ENCODE results near the gene SUV39H1.

Gene SUV39H1

DNA sequence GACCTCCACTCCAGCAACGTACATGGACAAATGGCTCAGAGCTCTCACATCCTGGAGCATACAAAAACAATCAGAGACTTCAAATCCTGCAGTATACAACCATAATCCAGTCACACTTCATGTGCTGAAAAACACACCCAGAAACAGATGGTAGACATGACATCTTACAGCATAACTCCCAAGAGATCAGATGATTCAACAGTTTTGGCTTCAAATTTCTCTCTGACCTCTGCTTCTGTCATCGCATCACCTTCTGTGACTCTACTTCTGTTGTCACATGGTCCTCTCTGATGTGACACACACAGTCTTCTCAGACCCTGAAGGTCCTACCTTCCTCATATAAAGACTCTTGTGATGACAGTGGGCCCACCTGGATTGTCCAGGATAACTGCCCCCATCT, 18.5 kb downstream of the SUV39H1 start:
- DNase-seq (ENCODE audit: low spot score) = no peak

- DNase-seq (ENCODE audit: low spot score) = no peak
Measured at GRCh38 chrX:48715876-48716502, 19.5 kb downstream of the SUV39H1 start.

DNA sequence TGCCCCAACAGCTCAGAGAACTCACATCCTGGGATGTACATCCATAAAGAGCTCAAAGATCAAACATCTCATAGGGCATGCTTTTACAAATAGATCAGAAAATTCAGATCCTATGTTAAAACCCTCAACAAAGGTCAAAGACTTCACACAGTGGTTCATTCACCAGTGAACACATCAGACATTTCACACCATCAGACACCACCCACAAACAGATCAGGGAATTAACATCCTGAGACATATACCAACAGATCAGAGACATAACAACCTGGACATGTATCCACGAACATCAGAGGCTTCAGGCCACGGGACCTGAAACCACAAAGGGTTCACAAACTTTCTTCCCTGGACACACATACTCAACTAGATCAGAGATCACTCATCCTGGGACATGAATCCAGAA, 23.4 kb downstream of the SUV39H1 start:
- DNase-seq (ENCODE audit: low spot score) = no peak

GRCh38 chrX:48720577-48721250, 24.2 kb downstream of the SUV39H1 start:
- no peak for DNase-seq (ENCODE audit: low spot score)

- no peak for DNase-seq (ENCODE audit: low spot score)
Measured at GRCh38 chrX:48721916-48722315, 25.4 kb downstream of the SUV39H1 start.

GRCh38 chrX:48726596-48726995, 30.1 kb downstream of the SUV39H1 start:
- DNase-seq (ENCODE audit: low spot score) = no peak

DNA sequence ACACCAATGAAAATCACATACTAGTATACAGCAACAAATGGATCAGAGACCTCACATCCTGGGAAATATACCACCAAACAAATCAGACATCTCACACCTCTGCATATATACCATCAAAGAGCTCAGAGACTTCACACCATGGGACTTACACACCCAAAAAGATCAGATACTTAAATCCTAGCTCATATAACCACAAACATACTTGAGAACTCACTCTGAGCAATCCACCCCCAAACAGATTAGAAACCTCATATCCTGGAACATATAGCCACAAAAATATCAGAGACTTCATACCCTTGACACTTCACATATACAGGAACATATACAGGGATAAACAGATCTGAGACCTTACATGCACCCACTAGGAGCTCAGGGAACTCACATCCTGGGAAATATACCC, 32.1 kb downstream of the SUV39H1 start:
- DNase-seq (ENCODE audit: low spot score) = no peak

DNA sequence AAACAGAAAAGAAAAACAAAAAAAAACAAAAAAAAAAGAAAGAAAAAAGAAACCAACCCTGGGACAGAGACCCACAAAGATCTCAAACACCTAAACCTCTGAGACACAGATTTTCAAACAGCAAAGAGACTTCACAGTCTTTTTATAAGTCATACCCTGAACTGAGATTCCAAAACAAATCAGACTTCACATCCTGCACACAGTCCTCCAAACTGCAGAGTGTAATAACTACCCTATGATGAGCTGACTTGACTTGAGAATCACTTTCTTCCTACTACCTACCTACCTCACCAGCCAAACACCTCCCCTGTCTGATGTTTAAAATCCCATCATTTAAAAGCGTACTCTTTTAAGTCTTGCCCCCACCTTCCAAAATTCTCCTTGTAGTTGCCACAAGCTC, 39.8 kb downstream of the SUV39H1 start:
- DNase-seq (ENCODE audit: low spot score) = no peak

GRCh38 chrX:48736878-48737212, 40.3 kb downstream of the SUV39H1 start:
- no peak for DNase-seq (ENCODE audit: low spot score)

GRCh38 chrX:48737213-48737938, 40.8 kb downstream of the SUV39H1 start:
- peak; percentile 91 for DNase-seq (ENCODE audit: low spot score)

DNA sequence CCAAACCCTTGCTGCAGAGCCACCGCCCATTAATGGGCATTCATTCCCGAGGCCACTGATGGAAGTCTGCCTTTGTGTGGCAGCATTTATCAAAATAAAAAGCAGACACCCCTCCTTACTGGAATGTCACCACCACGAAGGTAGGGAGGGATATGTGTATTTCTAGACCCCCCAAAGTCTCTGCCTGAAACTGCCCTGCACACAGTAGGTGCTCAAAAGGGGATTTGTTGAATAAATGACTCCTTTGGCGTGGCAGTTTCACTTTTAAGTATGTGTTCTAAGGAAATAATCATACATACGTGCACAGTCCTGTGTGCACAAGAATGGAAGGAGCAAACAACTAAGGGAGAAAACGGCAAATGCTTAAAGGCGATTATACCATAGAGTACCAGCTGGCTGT, 41.4 kb downstream of the SUV39H1 start:
- no peak for DNase-seq (ENCODE audit: low spot score)

- DNase-seq (ENCODE audit: low spot score) = no peak
Measured at GRCh38 chrX:48741834-48742233, 45.3 kb downstream of the SUV39H1 start.

DNA sequence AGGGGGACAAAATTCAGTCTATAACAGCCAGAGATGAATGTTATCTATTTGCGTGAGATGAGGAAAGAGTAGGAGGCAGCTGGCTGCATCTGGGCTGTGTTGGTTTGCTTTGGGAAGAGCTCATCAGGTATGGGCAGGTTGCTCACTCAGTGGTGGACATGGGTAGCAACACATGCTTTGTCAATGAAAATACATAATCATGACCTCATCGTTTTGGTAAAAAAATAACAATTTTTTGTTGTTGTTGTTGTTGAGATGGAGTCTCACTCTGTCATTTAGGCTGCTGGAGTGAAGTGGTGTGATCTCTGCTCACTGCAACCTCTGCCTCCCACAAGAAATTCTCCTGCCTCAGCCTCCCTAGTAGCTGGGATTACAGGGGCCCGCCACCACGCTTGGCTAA, 48.7 kb downstream of the SUV39H1 start:
- no peak for DNase-seq (ENCODE audit: low spot score)

DNA sequence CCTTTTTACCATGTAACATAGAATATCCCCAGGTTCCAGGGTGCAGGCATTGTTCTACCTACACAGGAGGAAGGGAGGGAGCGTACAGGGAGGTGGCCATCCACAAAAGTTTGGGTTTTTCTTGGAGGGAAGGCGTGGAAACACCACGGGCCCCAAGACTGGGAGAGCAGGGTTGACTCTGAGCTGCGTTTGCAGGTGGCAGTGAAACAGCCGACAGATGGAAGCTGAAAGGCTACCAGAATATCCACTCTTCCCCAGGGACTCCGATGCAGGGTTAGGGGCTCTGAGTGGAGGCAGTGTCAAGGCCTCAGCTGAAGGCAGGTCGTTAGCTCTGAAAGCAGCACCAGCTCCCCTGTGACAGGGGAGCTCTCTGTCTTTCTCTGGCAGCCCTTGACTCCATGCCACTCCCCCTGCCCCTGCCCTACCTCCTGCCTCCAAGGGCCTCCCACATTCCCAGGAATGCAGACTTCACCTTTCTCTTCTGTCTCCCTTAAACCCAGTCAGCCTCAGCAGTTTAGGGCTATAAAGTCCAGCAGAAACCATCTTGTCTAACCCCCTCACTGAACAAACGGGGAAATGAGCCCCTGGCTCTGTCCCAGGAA, 51.0 kb downstream of the SUV39H1 start:
- no peak for DNase-seq (ENCODE audit: low spot score)

- no peak for DNase-seq (ENCODE audit: low spot score)
Measured at GRCh38 chrX:48749182-48749581, 52.6 kb downstream of the SUV39H1 start.

DNA sequence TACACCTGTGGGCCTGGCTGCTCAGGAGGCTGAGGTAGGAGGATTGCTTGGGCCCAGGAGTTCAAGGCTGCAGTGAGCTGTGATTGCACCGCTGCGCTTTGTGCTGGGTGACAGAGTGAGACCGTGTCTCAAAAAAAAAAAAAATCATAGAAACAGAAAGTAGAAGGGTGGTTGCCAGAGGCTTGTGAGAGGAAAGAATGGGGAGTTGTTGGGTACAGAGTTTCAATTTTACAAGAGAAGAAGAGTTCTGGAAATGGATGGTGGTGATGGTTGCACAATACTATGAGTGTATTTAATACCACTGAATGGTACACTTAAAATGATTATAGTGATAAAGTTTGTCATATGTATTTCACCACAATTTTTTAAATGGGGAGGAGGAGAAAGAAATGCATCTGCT, 54.8 kb downstream of the SUV39H1 start:
- DNase-seq (ENCODE audit: low spot score) = no peak

DNA sequence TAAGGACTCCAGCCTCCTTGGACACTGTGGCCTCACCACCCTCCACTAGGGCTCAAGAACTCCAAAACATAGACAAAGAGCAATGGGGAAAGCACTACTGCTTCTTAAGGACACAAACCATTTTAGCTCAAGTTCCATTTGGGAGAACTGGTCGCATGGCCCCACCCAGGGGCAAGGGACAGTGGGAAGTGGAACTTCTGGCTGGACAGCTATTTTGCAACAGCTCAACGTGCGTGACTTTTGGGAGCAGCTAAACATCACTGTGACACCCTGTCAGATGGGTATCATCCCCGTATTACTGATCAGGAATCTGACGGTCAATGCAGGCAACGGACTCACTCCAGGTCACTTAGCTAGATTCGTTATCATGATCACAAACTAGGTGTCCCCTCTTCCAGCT, 56.0 kb downstream of the SUV39H1 start:
- no peak for DNase-seq (ENCODE audit: low spot score)

DNA sequence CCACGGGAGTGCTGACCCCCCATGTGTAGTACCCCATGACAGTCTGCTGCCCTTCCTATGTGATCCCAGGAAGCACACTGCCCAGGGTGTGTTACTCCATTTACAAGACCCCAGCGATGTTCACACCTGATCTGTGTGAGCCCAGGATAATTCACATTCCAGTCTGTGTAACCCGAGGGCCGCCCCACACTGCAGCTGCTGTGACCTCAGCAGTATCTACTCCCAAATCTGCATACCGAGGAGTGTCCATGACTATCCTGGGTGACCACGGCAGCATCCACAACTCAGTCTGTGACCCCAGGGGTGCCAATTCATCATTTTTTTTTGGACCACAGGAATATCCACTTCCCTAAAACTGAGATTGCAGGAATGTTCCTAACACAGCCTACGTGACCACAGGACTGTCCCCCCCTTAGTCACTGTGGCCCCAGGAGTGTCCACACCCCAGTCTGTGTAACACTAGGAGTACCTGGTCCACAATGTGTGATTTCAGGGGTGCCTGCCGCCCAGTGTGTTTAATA, 57.2 kb downstream of the SUV39H1 start:
- no peak for DNase-seq (ENCODE audit: low spot score)

- no peak for DNase-seq (ENCODE audit: low spot score)
Measured at GRCh38 chrX:48754238-48754637, 57.7 kb downstream of the SUV39H1 start.
